Trophoblast cell (in vitro differentiated cells and primary cell): ENCODE results near the gene C5orf15.

Source experiments
- DNase-seq, 2 donors: peaks; one replicate each; pipeline ENCODE4 v3.0.0-alpha.2; 2016
- H2AFZ ChIP-seq: 2 replicates; pipeline ENCODE4 v1.6.1; 2013; ENCODE audit warnings: low read length, moderate library complexity, mild to moderate bottlenecking; ENCODE audit not compliant: insufficient read depth, poor library complexity
- H2AK5ac ChIP-seq: 2 replicates; pipeline ENCODE4 v1.6.1; 2013; ENCODE audit warnings: mild to moderate bottlenecking, low read length
- H2BK120ac ChIP-seq: 2 replicates; pipeline ENCODE4 v1.6.1; 2013; ENCODE audit warnings: low read length, mild to moderate bottlenecking, moderate library complexity; ENCODE audit not compliant: insufficient read depth, poor library complexity
- H2BK12ac ChIP-seq: 2 replicates; pipeline ENCODE4 v1.6.1; 2013; ENCODE audit warnings: mild to moderate bottlenecking, low read length, moderate library complexity
- H2BK5ac ChIP-seq: 2 replicates; pipeline ENCODE4 v1.6.1; 2013; ENCODE audit warnings: low read length, low read depth, moderate library complexity, mild to moderate bottlenecking; ENCODE audit not compliant: poor library complexity
- H3K14ac ChIP-seq: 2 replicates; pipeline ENCODE4 v1.6.1; 2013; ENCODE audit warnings: mild to moderate bottlenecking, low read length
- H3K18ac ChIP-seq: 2 replicates; pipeline ENCODE4 v1.6.1; 2013; ENCODE audit warnings: mild to moderate bottlenecking, low read length
- H3K23ac ChIP-seq: 2 replicates; pipeline ENCODE4 v1.6.1; 2013; ENCODE audit warnings: low read length
- H3K27ac ChIP-seq: 2 replicates; pipeline ENCODE4 v1.5.1; 2013; ENCODE audit warnings: low read depth, mild to moderate bottlenecking, inconsistent platforms, low read length, moderate library complexity
- H3K27me3 ChIP-seq: 2 replicates; pipeline ENCODE4 v1.6.1; 2013; ENCODE audit warnings: inconsistent platforms, mild to moderate bottlenecking, low read length, moderate library complexity; ENCODE audit not compliant: insufficient read depth
- H3K36me3 ChIP-seq, 2 experiments: 1 replicate in 1 of 2; 2 replicates in 1 of 2; pipeline ENCODE4 v1.6.1; 2013; ENCODE audit warnings: low read length in 2 of 2, mild to moderate bottlenecking in 2 of 2, moderate library complexity in 1 of 2; ENCODE audit not compliant: insufficient read depth in 2 of 2, control insufficient read depth in 1 of 2
- H3K4ac ChIP-seq: 2 replicates; pipeline ENCODE4 v1.6.1; 2013; ENCODE audit warnings: low read depth, mild to moderate bottlenecking, low read length, moderate library complexity
- H3K4me1 ChIP-seq, 2 experiments: 1 replicate in 1 of 2; 2 replicates in 1 of 2; pipeline ENCODE4 v1.6.1; 2013; ENCODE audit warnings: low read length in 2 of 2, mild to moderate bottlenecking in 2 of 2, moderate library complexity in 1 of 2; ENCODE audit not compliant: insufficient read depth in 2 of 2, control insufficient read depth in 1 of 2
- H3K4me2 ChIP-seq: 2 replicates; pipeline ENCODE4 v1.6.1; 2013; ENCODE audit warnings: inconsistent platforms, mild to moderate bottlenecking, low read length, moderate library complexity
- H3K4me3 ChIP-seq: 2 replicates; pipeline ENCODE4 v1.5.1; 2013; ENCODE audit warnings: mild to moderate bottlenecking, low read depth, low read length, inconsistent platforms
- H3K79me1 ChIP-seq: one replicate; pipeline ENCODE4 v1.6.1; 2013; ENCODE audit warnings: low read length
- H3K79me2 ChIP-seq: 2 replicates; pipeline ENCODE4 v1.6.1; 2013; ENCODE audit warnings: low read length, mild to moderate bottlenecking; ENCODE audit not compliant: control insufficient read depth, insufficient read depth, poor library complexity
- H3K9ac ChIP-seq: 2 replicates; pipeline ENCODE4 v1.6.1; 2013; ENCODE audit warnings: mild to moderate bottlenecking, low read length
- H3K9me3 ChIP-seq: 2 replicates; pipeline ENCODE4 v1.6.1; 2013; ENCODE audit warnings: low read depth, mild to moderate bottlenecking, control low read depth, inconsistent platforms, low read length; ENCODE audit not compliant: insufficient read depth
- H4K12ac ChIP-seq: 2 replicates; pipeline ENCODE4 v1.6.1; 2013; ENCODE audit warnings: low read depth, mild to moderate bottlenecking, low read length, moderate library complexity
- H4K8ac ChIP-seq: 2 replicates; pipeline ENCODE4 v1.6.1; 2013; ENCODE audit warnings: low read depth, mild to moderate bottlenecking, low read length, moderate library complexity
- H4K91ac ChIP-seq: one replicate; pipeline ENCODE4 v1.6.1; 2013; ENCODE audit warnings: low read depth, mild to moderate bottlenecking, low read length, moderate library complexity
- WGBS: extraction: QIAGEN DNeasy Blood & Tissue Kit; methylation state at CpG from one replicate; pipeline ENCODE4 v1.1.7; 2013; ENCODE audit warnings: missing lambda C conversion rate; ENCODE audit not compliant: insufficient read length, insufficient coverage; ENCODE audit errors: extremely low coverage; 5-methylcytosine and 5-hydroxymethylcytosine counted together

The C5orf15 gene

DNA sequence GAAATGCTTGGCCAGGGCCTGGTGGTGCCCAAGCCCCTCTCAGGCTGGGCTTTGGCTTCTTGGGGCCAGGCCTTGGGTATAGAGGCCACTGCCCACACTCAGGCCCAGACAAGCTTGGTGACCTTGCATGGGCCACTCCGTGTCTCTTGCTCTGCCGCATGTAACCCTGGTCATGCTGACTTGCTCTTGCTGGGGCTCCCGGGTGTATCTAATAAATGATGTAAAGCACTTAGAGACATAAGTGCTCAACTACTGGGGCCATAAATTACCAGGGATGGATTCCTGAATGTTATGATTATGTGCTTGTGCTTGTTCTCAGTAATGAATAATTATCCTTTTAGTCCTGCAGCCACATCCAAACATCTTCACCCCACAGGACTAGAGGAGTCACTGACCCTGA lies 54.0 kb downstream of the C5orf15 start:
- Histone ChIP-seq H3K23ac (no peak overlapping the region), H3K4me2 (no peak overlapping the region), H4K91ac (no peak overlapping the region), H2BK120ac (no peak overlapping the region), H4K12ac (no peak overlapping the region), H3K79me1 (no peaks in the 10 kb centered on the region), H2AFZ (no peak overlapping the region), H3K79me2 (no peaks in the 10 kb centered on the region), H3K27me3 (no peaks in the 10 kb centered on the region), H3K9me3 (no peaks in the 10 kb centered on the region), H3K14ac (no peak overlapping the region), H3K36me3 (no peaks in the 10 kb centered on the region), H4K8ac (no peak overlapping the region), H2AK5ac (no peak overlapping the region), H3K4ac (no peak overlapping the region), H2BK5ac (no peak overlapping the region), H3K4me3 (no peak overlapping the region), H3K27ac (no peak overlapping the region), H3K18ac (no peak overlapping the region), H3K4me1 (no peaks in the 10 kb centered on the region), H3K9ac (no peak overlapping the region), H2BK12ac (no peak overlapping the region)
- DNase-seq = no peak
- WGBS = no CpG with 5 or more reads among the region's 3 CpGs

DNA sequence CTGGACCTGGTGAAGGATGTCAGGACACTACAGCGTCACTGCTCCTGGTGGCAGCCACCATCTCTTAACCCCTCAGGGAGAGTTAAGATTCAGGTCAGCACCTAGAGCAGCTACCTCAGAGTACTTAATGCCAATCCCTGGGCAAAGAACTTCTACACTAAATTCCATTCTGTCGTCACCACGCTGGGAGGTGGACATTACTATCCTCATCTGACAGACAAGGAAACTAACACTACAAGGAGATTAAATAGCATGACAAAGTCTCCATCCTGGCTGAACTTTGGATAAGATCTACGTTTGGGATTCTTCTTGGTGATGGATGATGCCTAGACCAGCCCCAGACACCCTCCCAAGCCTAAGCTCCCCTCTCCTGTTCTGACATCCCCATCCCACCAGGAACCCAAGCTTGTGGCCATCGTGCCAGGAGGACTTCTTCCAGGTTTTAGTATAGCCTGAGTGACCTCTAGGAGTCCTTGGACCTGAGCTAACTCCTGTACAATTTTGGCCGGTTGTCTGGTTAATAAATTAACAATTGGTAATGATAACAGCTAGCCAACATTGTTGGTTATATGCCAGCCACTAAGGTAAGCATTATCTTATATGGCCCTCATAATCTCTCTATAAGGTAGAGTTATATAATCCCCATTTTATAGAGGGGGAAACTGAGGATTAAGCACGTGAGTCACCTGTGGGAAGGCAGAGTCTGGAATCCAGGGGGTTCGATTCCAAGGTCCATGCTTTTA lies 54.8 kb downstream of the C5orf15 start:
- H2AFZ ChIP-seq = no peak overlapping the region
- no peak overlapping the region for H3K18ac ChIP-seq
- no peak overlapping the region for H3K4me2 ChIP-seq
- no peak overlapping the region for H2BK12ac ChIP-seq
- H3K9ac ChIP-seq = no peak overlapping the region
- H4K8ac ChIP-seq = no peak overlapping the region
- H2AK5ac ChIP-seq = no peak overlapping the region
- H3K36me3 ChIP-seq = no peaks in the 10 kb centered on the region
- DNase-seq = no peak
- no peak overlapping the region for H4K91ac ChIP-seq
- H3K4me1 ChIP-seq = no peaks in the 10 kb centered on the region
- H3K23ac ChIP-seq = no peak overlapping the region
- H3K9me3 ChIP-seq = no peaks in the 10 kb centered on the region
- no CpG with 5 or more reads among the region's 8 CpGs for WGBS
- no peak overlapping the region for H2BK120ac ChIP-seq
- no peak overlapping the region for H2BK5ac ChIP-seq
- no peaks in the 10 kb centered on the region for H3K79me2 ChIP-seq
- no peaks in the 10 kb centered on the region for H3K27me3 ChIP-seq
- H3K4ac ChIP-seq = no peak overlapping the region
- H4K12ac ChIP-seq = no peak overlapping the region
- no peaks in the 10 kb centered on the region for H3K79me1 ChIP-seq
- H3K4me3 ChIP-seq = no peak overlapping the region
- H3K27ac ChIP-seq = no peak overlapping the region
- H3K14ac ChIP-seq = no peak overlapping the region

DNA sequence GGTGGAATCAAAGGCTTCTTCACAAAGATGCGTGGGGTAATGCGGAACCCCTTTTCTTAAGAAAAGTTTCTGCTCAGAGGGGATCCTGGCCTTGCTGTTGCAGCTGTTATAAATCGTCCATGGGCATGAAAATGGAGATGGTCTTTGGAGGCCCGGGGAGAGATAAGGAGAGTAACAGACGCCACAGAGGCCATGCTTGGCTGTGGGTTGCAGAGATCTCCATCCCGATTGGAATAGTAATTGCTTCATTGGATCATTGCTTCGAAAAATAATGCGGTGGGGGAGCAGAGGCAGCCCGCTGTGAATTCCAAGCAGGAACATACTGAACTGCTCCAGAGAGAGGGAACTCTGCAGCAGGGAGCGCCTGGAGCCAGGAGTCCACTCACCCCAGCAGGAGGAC lies 55.5 kb downstream of the C5orf15 start:
- no peak overlapping the region for H3K27ac ChIP-seq
- no peak overlapping the region for H3K14ac ChIP-seq
- no peak overlapping the region for H2AK5ac ChIP-seq
- no peaks in the 10 kb centered on the region for H3K79me1 ChIP-seq
- H2BK12ac ChIP-seq = no peak overlapping the region
- H3K36me3 ChIP-seq = no peaks in the 10 kb centered on the region
- no peak overlapping the region for H2AFZ ChIP-seq
- H3K4me1 ChIP-seq = no peaks in the 10 kb centered on the region
- H3K79me2 ChIP-seq = no peaks in the 10 kb centered on the region
- H4K8ac ChIP-seq = no peak overlapping the region
- no peak overlapping the region for H3K9ac ChIP-seq
- no peaks in the 10 kb centered on the region for H3K9me3 ChIP-seq
- no peak for DNase-seq
- no peak overlapping the region for H3K4me3 ChIP-seq
- no peak overlapping the region for H3K18ac ChIP-seq
- no peaks in the 10 kb centered on the region for H3K27me3 ChIP-seq
- H3K4me2 ChIP-seq = no peak overlapping the region
- H2BK5ac ChIP-seq = no peak overlapping the region
- H3K4ac ChIP-seq = no peak overlapping the region
- no peak overlapping the region for H4K91ac ChIP-seq
- no peak overlapping the region for H4K12ac ChIP-seq
- no peak overlapping the region for H3K23ac ChIP-seq
- no CpG with 5 or more reads among the region's 10 CpGs for WGBS
- H2BK120ac ChIP-seq = no peak overlapping the region

DNA sequence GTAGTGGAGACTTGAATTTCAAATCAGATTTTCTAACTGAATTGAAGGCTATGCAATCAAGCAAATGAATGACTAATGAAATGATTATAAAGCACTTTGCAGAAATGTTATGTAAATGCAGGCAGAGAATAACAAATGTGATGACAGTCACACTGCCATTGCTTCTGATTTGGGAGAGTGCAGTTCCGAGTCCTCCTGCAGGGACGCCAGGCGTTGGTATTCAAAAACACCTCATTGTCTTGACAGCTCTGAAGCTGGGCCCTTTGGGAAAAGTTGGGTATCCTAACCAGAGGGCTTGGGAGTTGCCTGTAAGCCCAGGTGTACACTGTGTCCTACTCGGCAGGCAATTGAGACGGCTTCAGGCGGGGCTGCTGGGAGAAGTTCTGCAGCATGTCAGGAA lies 57.9 kb downstream of the C5orf15 start:
- H3K23ac ChIP-seq = no peak overlapping the region
- no peak overlapping the region for H3K4me3 ChIP-seq
- no peaks in the 10 kb centered on the region for H3K36me3 ChIP-seq
- no peak overlapping the region for H3K27ac ChIP-seq
- no peaks in the 10 kb centered on the region for H3K27me3 ChIP-seq
- no peak overlapping the region for H2AFZ ChIP-seq
- no peaks in the 10 kb centered on the region for H3K4me1 ChIP-seq
- H3K14ac ChIP-seq = no peak overlapping the region
- no peak overlapping the region for H3K4ac ChIP-seq
- no CpG with 5 or more reads among the region's 6 CpGs for WGBS
- no peak overlapping the region for H2BK5ac ChIP-seq
- no peak overlapping the region for H2BK120ac ChIP-seq
- DNase-seq = no peak
- H4K91ac ChIP-seq = no peak overlapping the region
- H3K9me3 ChIP-seq = peaks cover 3% of the 10 kb centered on the region
- H3K79me1 ChIP-seq = no peaks in the 10 kb centered on the region
- no peak overlapping the region for H4K8ac ChIP-seq
- no peak overlapping the region for H4K12ac ChIP-seq
- no peak overlapping the region for H3K18ac ChIP-seq
- no peak overlapping the region for H2BK12ac ChIP-seq
- H3K9ac ChIP-seq = no peak overlapping the region
- H3K79me2 ChIP-seq = no peaks in the 10 kb centered on the region
- no peak overlapping the region for H3K4me2 ChIP-seq
- no peak overlapping the region for H2AK5ac ChIP-seq
